Neural cell (in vitro differentiated cells): ENCODE measurements around the gene ALOX12.

Source experiments
- EP300 ChIP-seq: fragments of 450-650 bp; conservative IDR thresholded peaks from 2 replicates; pipeline ENCODE4 v1.6.1; 2014; ENCODE audit warnings: antibody characterized with exemption, mild to moderate bottlenecking, moderate library complexity; ENCODE audit not compliant: poor library complexity, severe bottlenecking
- EZH2 ChIP-seq: fragments of 200-600, 300-800 bp; shearing (Covaris generic), sonication (generic); IDR thresholded peaks from 2 replicates; pipeline ENCODE4 v1.6.1; 2014; ENCODE audit warnings: antibody characterized with exemption, low read length, borderline replicate concordance, mild to moderate bottlenecking; ENCODE audit not compliant: insufficient read depth, poor library complexity, severe bottlenecking
- MXI1 ChIP-seq: fragments of 450-650 bp; conservative IDR thresholded peaks from 2 replicates; pipeline ENCODE4 v1.6.1; 2014; ENCODE audit warnings: antibody characterized with exemption, mild to moderate bottlenecking; ENCODE audit not compliant: poor library complexity, severe bottlenecking
- POLR2AphosphoS5 ChIP-seq: IDR thresholded peaks from 2 replicates; pipeline ENCODE4 v1.6.1; 2012
- TF ChIP-seq, protein P1 (sequence below): fragments of 450-650 bp; IDR thresholded peaks from 2 replicates; pipeline ENCODE4 v1.5.1; 2014; ENCODE audit warnings: antibody characterized with exemption, mild to moderate bottlenecking, moderate library complexity; ENCODE audit not compliant: poor library complexity, severe bottlenecking

DNA sequence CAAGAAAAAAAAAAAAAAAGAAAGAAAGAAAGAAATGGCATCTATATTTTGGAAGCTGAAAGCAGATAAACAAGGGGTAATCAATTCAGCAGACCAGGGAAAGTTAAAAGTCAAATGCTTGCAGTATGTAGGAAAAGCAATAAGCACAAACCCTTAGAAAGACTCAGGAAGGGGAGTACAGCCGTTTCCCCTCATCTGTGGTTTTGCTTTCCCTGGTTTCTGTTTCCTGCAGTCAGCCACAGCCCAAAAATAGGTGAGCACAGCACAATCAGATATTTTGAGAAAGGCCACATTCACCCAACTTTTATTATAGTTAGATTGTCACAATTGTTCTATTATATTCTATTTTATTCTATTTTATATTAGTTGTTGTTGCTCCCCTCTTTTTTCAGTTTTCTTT, 14.4 kb upstream of the ALOX12 start:
- TF ChIP-seq, protein P1, sequence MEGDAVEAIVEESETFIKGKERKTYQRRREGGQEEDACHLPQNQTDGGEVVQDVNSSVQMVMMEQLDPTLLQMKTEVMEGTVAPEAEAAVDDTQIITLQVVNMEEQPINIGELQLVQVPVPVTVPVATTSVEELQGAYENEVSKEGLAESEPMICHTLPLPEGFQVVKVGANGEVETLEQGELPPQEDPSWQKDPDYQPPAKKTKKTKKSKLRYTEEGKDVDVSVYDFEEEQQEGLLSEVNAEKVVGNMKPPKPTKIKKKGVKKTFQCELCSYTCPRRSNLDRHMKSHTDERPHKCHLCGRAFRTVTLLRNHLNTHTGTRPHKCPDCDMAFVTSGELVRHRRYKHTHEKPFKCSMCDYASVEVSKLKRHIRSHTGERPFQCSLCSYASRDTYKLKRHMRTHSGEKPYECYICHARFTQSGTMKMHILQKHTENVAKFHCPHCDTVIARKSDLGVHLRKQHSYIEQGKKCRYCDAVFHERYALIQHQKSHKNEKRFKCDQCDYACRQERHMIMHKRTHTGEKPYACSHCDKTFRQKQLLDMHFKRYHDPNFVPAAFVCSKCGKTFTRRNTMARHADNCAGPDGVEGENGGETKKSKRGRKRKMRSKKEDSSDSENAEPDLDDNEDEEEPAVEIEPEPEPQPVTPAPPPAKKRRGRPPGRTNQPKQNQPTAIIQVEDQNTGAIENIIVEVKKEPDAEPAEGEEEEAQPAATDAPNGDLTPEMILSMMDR, result no peak
- TF ChIP-seq EZH2 (no peak), POLR2AphosphoS5 (no peak), EP300 (no peak), MXI1 (no peak)
